ENCODE results near the gene ITGB7.
"Not testable (repeated sequence)": the region's sequence is repeated elsewhere in the genome, so short reads cannot be mapped to it uniquely, and the experiment has no call there.

Gene ITGB7

DNA sequence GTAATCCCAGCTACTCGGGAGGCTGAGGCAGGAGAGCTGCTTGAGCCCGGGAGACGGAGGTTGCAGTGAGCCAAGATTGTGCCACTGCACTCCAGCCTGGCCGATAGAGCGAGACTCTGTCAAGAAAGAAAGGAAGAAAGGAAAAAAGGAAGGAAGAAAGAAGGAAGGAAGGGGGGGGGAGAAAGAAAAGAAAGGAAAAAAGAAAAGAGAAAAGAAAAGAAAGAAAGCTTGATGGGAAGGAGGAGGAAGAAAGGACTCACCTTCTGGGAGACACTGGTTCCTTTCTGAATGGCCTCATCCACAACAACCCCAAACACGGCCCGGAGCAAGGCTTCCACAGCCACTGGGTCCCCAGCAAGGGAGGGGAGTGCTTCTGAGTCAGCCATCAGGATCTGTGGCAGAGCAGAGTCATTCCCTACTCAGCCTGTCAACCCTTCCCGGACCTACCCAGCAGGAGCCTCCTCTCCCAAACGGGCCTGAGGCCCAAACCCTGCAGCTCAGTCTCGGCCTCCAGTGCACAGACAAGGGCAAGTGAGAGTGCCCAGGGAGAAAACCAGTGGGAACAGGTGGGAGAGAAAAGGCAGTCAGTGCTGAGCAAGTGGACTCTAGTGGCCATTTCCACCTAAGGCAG lies 33.9 kb downstream of the ITGB7 start:
- no peaks in the 10 kb centered on the region for H3K27me3 Mint-ChIP-seq
- no peaks in the 10 kb centered on the region for H3K9me3 Mint-ChIP-seq
- no peak overlapping the region for H3K4me3 Mint-ChIP-seq
- peaks cover 6% of the 10 kb centered on the region for H3K4me1 Mint-ChIP-seq (ENCODE audit: low read depth)
- DNase-seq: no peak
- H3K27ac Mint-ChIP-seq: no peak overlapping the region
- H3K36me3 Mint-ChIP-seq (ENCODE audit: low read depth): peaks cover 20% of the 10 kb centered on the region

DNA sequence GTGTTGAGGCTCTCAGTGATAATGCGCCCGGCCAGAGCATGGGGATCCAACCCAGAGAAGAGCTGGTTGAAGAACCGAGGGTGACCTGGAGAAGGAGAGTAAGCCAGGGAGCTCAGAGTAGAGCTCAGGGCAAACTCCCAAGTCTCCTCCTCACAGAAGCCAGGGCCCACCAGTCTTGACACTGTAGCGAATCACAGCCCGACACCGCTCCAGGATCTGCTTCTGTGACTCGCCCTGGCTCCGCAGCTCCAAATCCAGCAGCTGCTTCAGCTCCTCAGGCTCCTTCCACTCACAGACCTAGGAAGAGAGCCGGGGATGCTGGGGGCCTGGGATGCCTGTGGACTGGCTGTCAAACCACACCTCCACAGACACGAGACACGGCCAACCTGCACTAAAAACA lies 34.7 kb downstream of the ITGB7 start:
- DNase-seq: no peak
- Mint-ChIP-seq H3K27ac (no peak overlapping the region), H3K4me1 (ENCODE audit: low read depth) (peaks cover 7% of the 10 kb centered on the region), H3K27me3 (no peaks in the 10 kb centered on the region), H3K36me3 (ENCODE audit: low read depth) (peaks cover 20% of the 10 kb centered on the region), H3K9me3 (no peaks in the 10 kb centered on the region), H3K4me3 (no peak overlapping the region)

DNA sequence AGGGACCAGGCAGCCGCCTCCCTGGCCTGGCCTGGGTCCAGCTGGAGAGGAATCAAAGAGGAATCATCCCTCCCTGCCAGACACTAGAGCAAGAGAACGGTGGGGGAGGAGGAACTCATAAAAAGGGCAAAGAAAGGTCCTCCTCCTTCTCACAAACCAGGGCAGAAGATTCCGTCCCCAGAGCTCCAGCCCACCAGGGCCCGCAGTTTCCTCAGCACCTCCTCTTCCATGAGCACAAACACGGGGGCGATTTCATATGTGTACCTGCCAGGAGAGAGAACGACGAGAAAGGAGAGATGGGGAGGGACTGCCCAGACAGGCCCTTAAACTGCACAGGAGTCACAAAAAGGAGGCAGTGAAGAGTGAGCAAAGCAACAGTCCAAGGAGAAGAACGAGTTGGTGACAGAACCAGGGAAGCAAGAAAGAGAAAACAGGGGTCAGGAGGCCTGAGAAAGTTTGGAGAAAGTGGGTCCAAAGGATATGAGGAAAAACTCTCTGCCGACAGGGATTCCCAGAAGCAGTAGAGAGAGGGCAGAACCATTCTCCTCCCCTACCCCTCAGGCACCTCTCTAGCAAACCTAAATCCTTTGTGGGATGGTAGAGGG lies 35.2 kb downstream of the ITGB7 start:
- no peak overlapping the region for H3K27ac Mint-ChIP-seq
- H3K9me3 Mint-ChIP-seq: no peaks in the 10 kb centered on the region
- H3K4me3 Mint-ChIP-seq: no peak overlapping the region
- H3K36me3 Mint-ChIP-seq (ENCODE audit: low read depth): peaks cover 20% of the 10 kb centered on the region
- no peaks in the 10 kb centered on the region for H3K27me3 Mint-ChIP-seq
- H3K4me1 Mint-ChIP-seq (ENCODE audit: low read depth): peaks cover 9% of the 10 kb centered on the region
- DNase-seq: no peak

DNA sequence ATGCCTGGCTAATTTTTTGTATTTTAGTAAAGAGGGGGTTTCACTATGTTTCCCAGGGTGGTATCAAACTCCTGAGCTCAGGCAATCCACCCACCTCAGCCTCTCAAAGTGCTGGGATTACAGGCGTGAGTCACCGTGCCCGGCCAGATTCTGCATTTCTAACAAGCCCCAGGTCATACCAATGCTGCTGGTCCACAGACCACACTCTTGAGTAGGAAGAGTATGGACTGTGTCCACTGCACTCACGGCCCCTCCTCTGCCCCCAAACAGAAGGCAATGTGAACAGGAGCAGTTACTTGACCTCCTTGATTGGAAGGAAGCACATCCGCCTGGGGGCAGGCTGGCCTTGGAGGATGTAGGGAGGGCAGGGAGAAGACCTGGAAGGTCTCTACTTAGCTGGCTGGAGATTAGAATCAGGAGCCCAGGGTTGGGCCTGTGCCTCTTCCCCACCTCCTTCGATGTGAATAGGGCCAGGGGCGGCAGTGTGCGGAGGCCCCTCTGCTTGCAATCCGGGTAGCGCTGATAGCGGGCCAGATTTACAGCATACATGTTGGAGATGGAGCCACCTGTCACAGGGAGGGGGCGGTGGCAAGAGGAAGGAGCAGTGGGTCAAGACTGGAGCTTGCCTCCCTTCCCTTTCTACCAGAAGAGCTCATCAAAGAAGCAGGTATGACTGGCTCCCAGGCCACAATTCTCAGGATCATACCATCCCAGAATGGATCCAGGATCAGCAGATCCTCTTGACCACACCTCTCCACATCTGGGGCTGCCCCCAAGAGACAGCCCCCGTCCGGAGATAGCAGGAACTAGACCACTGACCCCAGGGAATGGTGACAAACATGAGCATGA lies 36.0 kb downstream of the ITGB7 start:
- H3K27ac Mint-ChIP-seq: no peak overlapping the region
- no peaks in the 10 kb centered on the region for H3K9me3 Mint-ChIP-seq
- H3K4me3 Mint-ChIP-seq: no peak overlapping the region
- H3K27me3 Mint-ChIP-seq: no peaks in the 10 kb centered on the region
- H3K4me1 Mint-ChIP-seq (ENCODE audit: low read depth): peaks cover 12% of the 10 kb centered on the region
- H3K36me3 Mint-ChIP-seq (ENCODE audit: low read depth): peaks cover 23% of the 10 kb centered on the region
- no peak for DNase-seq

DNA sequence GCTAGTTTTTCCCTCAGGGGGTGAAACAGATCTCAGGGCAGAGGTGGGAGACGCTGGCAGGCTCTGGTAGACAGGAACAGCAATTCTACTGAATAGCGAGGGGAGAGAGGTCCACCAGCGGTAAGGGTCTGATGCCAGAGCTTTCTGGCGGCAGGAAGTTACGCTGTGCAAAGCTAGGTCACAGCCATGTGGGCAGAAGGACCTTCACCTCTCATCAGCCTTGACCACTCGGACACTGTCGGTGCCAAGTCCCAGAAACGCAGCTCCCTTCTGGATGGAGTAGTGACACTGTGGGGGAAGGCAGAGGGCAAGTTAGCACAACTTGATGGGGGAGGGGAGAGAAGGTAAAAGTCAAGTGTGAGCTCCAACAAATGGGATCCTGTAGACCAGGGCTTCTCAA lies 36.8 kb downstream of the ITGB7 start:
- Mint-ChIP-seq H3K27me3 (no peaks in the 10 kb centered on the region), H3K4me3 (no peak overlapping the region), H3K9me3 (no peaks in the 10 kb centered on the region), H3K4me1 (ENCODE audit: low read depth) (peaks cover 6% of the 10 kb centered on the region), H3K36me3 (ENCODE audit: low read depth) (peaks cover 23% of the 10 kb centered on the region), H3K27ac (no peak overlapping the region)
- no peak for DNase-seq

DNA sequence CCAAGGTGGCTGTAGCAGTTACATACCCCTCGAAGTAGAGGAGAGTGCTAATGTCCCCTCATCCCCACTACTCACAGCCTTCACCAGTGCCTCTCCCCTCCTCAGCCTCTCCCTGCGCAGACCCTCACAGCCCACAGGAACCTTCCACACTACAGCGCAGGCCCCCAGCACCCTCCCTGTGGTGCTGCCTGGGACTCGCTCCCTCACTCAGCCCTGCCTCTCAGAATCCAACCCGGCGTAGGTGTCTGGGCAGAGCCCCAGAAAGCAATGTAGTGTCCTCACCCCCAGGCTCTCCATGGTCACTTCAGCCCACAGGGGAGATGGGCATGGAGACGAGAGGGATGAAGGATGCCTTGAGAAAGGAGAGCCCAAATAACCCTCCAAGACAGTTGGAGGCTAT lies 37.4 kb downstream of the ITGB7 start:
- Mint-ChIP-seq H3K36me3 (ENCODE audit: low read depth) (peaks cover 23% of the 10 kb centered on the region), H3K27me3 (no peaks in the 10 kb centered on the region), H3K4me1 (ENCODE audit: low read depth) (peaks cover 6% of the 10 kb centered on the region), H3K27ac (no peak overlapping the region), H3K4me3 (no peak overlapping the region), H3K9me3 (no peaks in the 10 kb centered on the region)
- DNase-seq: no peak

DNA sequence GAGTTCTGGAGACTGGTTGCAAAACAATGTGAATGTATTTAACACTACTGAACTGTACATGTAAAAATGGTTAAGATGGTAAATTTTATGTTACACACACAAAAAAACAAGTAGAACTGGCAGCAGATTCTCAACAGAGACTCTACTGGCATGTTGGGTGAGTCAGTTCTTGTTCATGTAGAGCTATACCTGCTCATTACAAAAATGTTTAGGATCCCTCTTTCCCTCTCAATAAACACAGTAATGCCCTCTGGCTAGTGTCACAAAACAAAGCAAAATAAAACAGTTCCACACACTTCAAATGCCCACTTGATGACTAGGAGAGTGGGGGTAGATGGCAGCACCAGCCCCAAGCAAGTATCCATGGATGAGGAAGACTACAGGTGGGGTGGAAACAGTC lies 40.2 kb downstream of the ITGB7 start:
- Mint-ChIP-seq H3K4me1 (ENCODE audit: low read depth) (peaks cover 6% of the 10 kb centered on the region), H3K27ac (no peak overlapping the region), H3K27me3 (no peaks in the 10 kb centered on the region), H3K9me3 (no peaks in the 10 kb centered on the region), H3K36me3 (ENCODE audit: low read depth) (peaks cover 23% of the 10 kb centered on the region), H3K4me3 (no peak overlapping the region)
- DNase-seq: no peak

DNA sequence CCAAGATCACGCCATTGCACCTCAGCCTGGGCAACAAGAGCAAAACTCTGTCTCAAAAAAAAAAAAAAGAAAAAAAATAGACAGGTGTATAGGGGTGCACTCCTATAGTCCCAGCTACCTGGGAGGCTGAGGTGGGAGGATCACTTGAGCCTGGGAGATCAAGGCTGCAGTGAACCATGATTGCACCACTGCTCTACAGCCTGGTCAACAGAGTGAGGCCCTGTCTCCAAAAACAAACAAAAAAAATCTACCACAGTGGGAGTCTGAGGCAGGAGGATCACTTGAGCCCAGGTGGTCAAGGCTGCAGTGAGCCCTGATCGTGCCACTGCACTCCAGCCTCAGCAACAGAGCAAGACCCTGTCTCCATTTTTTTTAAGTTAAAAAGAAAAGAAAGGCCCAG lies 44.0 kb downstream of the ITGB7 start:
- not testable (repeated sequence) for DNase-seq; H3K9me3 Mint-ChIP-seq; H3K36me3 Mint-ChIP-seq (ENCODE audit: low read depth); H3K4me3 Mint-ChIP-seq; H3K27ac Mint-ChIP-seq; H3K27me3 Mint-ChIP-seq
- H3K4me1 Mint-ChIP-seq (ENCODE audit: low read depth): peaks cover 17% of the 10 kb centered on the region

DNA sequence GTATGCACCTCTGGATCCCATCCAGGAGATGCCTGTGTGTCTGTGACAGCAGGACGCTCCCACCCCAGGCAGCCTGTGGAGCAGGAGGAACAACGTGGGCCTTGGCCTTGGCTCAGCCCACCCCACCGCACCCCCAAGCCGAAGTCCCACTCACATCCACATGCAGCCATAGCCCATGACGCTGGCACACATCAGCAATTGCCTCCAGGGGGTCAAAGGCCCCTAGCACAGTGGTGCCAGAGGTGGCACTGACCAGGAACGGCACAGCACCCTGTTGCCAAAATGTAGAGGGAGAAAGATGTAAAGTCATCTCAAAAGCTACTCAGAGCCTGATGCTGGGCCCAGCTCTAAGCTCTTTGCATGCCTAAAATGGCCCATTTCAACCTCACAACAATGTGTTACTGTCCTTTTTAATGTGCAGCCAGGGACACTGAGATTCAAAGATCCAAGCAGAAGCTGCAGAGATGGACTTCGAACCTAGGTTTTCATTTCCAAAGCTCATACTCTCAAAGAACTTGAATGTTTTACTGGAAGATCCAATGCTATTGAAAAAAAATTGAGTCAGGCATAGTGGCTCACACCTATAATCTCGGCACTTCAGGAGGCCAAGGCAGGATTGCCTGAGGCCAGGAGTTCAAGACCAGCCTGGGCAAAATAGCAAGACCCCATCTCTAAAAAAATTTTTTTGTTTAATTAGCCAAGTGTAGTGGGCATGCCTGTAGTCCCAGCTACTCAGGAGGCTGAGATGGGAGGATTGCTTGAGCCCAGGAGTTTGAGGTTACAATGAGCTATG lies 45.7 kb downstream of the ITGB7 start:
- peaks cover 13% of the 10 kb centered on the region for H3K4me1 Mint-ChIP-seq (ENCODE audit: low read depth)
- no peaks in the 10 kb centered on the region for H3K27me3 Mint-ChIP-seq

DNA sequence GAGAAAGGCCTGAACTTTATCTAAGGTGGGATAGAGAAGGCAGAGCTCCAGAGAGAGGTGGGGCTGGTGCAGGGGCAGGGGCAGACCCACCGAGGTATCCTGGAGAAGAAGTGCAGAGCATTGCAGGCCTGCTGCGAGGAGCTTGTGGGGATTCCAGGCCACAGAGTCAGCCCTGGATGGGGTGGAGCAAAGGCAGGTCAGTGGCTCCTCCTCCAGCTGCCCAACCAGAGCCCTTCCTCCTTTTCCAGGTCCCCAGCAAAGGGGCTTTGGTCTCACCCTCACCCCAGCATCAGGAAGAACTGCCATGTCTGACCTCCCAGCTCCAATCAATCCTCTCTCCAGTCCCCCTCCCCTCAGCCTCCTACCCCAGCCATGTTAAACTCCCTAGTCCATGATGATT lies 46.4 kb downstream of the ITGB7 start:
- Mint-ChIP-seq H3K4me3 (no peak overlapping the region), H3K27ac (no peak overlapping the region), H3K4me1 (ENCODE audit: low read depth) (peaks cover 11% of the 10 kb centered on the region), H3K27me3 (no peaks in the 10 kb centered on the region), H3K36me3 (ENCODE audit: low read depth) (peaks cover 2% of the 10 kb centered on the region), H3K9me3 (no peaks in the 10 kb centered on the region)
- no peak for DNase-seq

More for the DNA sequence above, 45.7 kb downstream of the ITGB7 start:
- Mint-ChIP-seq H3K4me3 (no peak overlapping the region), H3K27ac (no peak overlapping the region), H3K9me3 (no peaks in the 10 kb centered on the region), H3K36me3 (ENCODE audit: low read depth) (peaks cover 4% of the 10 kb centered on the region)
- no peak for DNase-seq

DNA sequence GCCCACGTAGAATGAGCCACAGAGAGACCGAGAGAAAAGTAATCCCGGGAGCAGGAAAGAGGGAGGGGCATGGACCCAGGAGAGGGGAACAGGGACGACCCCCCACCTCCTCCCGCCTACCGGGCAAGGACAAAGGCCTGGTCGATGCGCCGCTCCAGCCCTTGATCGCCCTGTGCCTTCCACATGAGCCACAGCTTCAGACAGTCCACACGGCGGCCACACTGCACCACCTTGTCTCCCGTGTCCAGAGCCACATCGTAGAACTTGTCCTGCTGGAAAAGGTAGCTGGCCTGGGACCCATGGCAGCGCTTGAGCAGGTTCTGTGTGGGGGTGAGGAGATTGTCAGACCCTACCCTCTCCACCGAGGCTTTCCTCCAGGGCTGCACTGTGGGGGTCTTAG lies 47.1 kb downstream of the ITGB7 start:
- peaks cover 2% of the 10 kb centered on the region for H3K36me3 Mint-ChIP-seq (ENCODE audit: low read depth)
- H3K27me3 Mint-ChIP-seq: no peaks in the 10 kb centered on the region
- no peak overlapping the region for H3K4me3 Mint-ChIP-seq
- H3K9me3 Mint-ChIP-seq: no peaks in the 10 kb centered on the region
- H3K4me1 Mint-ChIP-seq (ENCODE audit: low read depth): peaks cover 11% of the 10 kb centered on the region
- peak overlapping the region; percentile 22 for H3K27ac Mint-ChIP-seq
- no peak for DNase-seq

DNA sequence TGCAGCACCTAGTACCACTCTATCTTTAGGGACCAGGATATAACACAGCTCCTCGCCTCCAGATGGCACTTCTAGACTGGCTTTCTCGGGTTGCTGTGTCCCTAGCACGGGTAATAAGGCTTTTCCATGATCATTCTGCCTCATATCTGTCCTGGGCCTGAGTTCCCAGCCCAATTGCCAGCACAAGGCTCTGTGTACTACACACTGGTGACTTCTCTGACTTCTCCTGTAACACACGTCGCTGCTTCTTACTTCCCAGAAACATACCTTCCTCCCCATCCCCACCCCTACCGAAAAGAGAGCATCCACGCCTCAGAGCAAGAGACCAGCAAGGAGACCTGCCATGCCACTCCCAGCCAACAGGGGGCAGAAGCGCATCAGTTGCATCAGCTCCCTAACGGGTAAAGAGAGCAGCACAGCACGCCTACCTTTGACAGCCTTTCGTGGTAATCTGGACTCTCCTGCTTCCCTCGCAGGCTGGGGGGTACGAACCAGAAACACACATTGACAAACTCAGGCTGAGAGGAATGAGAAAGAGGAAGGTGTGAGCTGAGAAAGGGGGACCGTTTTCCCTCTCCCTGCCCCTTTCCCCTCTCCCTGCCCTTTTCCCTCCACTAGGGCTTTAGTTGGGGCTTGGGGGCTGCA lies 47.7 kb downstream of the ITGB7 start:
- Mint-ChIP-seq H3K4me3 (no peak overlapping the region), H3K36me3 (ENCODE audit: low read depth) (peaks cover 2% of the 10 kb centered on the region), H3K4me1 (ENCODE audit: low read depth) (peaks cover 11% of the 10 kb centered on the region), H3K27me3 (no peaks in the 10 kb centered on the region), H3K9me3 (no peaks in the 10 kb centered on the region), H3K27ac (peak overlapping the region; percentile 22)
- DNase-seq: peak; percentile 93

DNA sequence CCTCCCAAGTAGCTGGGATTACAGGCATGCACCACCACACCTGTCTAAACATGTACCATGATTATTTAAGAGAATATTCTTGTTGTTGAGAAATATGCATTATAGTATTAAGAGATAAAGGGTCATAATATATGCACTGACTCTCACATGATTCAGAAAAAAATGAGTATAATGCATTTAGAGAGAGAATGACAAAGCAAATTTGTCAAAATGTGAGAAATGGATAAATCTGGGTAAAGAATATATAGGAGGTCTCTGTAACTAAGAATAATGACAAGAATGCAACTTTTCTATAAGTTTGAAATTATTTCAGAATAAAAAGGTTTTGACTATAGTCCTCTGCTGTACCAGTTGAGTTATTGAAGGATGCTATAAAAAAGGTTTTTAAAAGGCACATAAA lies 54.7 kb downstream of the ITGB7 start:
- Mint-ChIP-seq H3K4me1 (ENCODE audit: low read depth) (no peaks in the 10 kb centered on the region), H3K36me3 (ENCODE audit: low read depth) (no peaks in the 10 kb centered on the region), H3K27me3 (no peaks in the 10 kb centered on the region), H3K4me3 (no peak overlapping the region), H3K9me3 (no peaks in the 10 kb centered on the region), H3K27ac (no peak overlapping the region)
- DNase-seq: no peak

DNA sequence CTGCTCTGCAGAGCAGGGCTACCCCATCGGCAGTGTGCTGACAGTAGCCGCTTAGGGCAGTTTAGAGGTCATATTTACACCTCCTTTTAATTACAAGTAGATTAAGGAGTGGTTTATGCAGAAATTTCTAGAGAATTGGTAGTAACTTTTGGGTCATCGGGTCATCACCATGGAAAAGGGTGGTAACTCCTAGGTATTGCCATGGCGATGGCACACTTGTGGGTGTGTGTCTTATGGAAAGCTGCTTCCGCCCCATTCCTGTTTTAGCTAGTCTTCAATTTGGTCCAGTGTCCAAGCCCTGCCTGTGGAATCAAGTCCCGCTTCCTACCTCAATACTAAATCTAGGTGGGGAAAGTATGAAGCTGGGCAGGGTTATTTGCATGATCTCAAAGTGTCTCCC lies 56.0 kb downstream of the ITGB7 start:
- DNase-seq: no peak
- Mint-ChIP-seq H3K4me1 (ENCODE audit: low read depth) (no peaks in the 10 kb centered on the region), H3K36me3 (ENCODE audit: low read depth) (no peaks in the 10 kb centered on the region), H3K9me3 (no peaks in the 10 kb centered on the region), H3K27ac (no peak overlapping the region), H3K4me3 (no peak overlapping the region), H3K27me3 (no peaks in the 10 kb centered on the region)

All from activated T-cell treated with anti-CD3 and anti-CD28 coated beads, Interleukin-2, amount 50 U/mL, for 24 hours (primary cell).